ENCODE results near the gene MSL3B.

MSL3B gene

GRCh38 chr2:233867993-233868532 is at the start of gene MSL3B:
MSL3B (minus strand) TSS chr2:233868386.
- TF ChIP-seq, protein P1, sequence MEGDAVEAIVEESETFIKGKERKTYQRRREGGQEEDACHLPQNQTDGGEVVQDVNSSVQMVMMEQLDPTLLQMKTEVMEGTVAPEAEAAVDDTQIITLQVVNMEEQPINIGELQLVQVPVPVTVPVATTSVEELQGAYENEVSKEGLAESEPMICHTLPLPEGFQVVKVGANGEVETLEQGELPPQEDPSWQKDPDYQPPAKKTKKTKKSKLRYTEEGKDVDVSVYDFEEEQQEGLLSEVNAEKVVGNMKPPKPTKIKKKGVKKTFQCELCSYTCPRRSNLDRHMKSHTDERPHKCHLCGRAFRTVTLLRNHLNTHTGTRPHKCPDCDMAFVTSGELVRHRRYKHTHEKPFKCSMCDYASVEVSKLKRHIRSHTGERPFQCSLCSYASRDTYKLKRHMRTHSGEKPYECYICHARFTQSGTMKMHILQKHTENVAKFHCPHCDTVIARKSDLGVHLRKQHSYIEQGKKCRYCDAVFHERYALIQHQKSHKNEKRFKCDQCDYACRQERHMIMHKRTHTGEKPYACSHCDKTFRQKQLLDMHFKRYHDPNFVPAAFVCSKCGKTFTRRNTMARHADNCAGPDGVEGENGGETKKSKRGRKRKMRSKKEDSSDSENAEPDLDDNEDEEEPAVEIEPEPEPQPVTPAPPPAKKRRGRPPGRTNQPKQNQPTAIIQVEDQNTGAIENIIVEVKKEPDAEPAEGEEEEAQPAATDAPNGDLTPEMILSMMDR (IDR thresholded peaks at IDR 0.05; ENCODE audit: insufficient read depth, low read depth, low read length, missing control alignments) = no peak
- peak; percentile 79 for DNase-seq (ENCODE audit: low read depth)
- peak within 1 kb of the TSS; percentile 63 for H3K4me3 ChIP-seq (ENCODE audit: low read depth, low read length)

GRCh38 chr2:233917116-233917515 is 48.9 kb upstream of the MSL3B start, which contains the start of gene TRPM8:
TRPM8 (plus strand) TSS chr2:233917373; CDS start chr2:233926538, 9,165 bp downstream.
- TF ChIP-seq, protein P1 (IDR thresholded peaks at IDR 0.05; ENCODE audit: insufficient read depth, low read depth, low read length, missing control alignments) = no peak
- DNase-seq (ENCODE audit: low read depth) = no peak
- no peak within 1 kb of the TSS for H3K4me3 ChIP-seq (ENCODE audit: low read depth, low read length)

DNA sequence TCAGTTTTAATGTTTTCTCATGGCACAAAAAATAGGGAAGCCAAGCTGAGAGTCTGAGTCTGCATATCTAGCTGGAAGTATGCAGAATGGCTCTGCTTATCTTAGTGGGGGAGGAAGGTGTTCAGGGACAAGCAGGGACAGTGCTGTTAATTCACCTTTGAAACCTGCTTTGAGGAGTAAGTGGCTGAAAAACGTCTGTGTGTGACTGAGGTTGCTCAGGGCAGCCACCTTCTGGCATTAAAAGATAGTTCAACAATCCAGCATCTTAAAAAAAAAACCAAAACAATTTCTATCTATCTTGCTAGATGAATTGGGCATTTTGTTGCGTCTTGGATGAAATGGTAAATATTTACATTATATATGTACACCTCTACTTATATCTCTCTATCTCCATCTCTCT is 46.9 kb upstream of the MSL3B start:
- peak; percentile 2 for DNase-seq (ENCODE audit: low read depth)
- no peak overlapping the region for H3K4me3 ChIP-seq (ENCODE audit: low read depth, low read length)
- TF ChIP-seq, protein P1 (IDR thresholded peaks at IDR 0.05; ENCODE audit: insufficient read depth, low read depth, low read length, missing control alignments) = peak; percentile 1

DNA sequence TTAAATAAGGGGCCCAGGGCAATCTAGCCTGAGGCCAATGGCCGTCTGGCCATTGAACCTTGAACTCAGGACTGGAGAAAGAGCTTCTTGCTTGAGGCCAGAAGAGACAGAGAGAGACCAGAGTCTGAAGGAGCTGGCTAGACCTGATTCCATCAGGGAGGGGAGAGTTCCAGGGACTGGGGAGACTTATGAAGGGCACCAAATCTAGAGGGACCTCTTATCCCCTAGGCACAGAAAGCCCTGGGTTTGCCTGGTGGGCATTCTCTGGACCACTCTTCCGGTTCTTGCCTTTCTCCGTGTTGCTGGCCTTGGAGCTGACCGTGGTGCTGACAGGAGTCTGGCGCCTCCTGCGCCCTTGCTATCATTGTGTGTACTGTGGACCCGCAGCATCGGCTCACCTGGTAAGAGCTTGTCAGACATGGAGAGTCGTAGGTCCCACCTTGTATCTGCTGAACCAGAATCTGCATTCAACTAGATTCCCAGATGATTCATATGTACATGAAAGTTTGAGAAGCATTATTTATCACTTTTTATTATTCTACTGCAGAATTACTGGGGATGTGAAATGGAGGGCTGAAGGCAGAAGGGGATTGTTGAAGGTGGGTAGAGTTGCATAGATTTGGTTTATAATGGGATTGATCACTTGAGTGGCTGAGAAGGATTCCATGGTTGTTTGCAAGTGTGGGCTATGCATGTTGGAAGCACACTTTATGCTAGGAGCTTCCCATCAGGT is 44.7 kb upstream of the MSL3B start:
- H3K4me3 ChIP-seq (ENCODE audit: low read depth, low read length) = no peak overlapping the region
- peak; percentile 18 for DNase-seq (ENCODE audit: low read depth)
- TF ChIP-seq, protein P1 (IDR thresholded peaks at IDR 0.05; ENCODE audit: insufficient read depth, low read depth, low read length, missing control alignments) = no peak

- TF ChIP-seq, protein P1 (IDR thresholded peaks at IDR 0.05; ENCODE audit: insufficient read depth, low read depth, low read length, missing control alignments) = no peak
- no peak overlapping the region for H3K4me3 ChIP-seq (ENCODE audit: low read depth, low read length)
- no peak for DNase-seq (ENCODE audit: low read depth)
Measured at GRCh38 chr2:233907627-233908026, 39.4 kb upstream of the MSL3B start.

GRCh38 chr2:233905945-233906344 is 37.8 kb upstream of the MSL3B start:
- TF ChIP-seq, protein P1 (IDR thresholded peaks at IDR 0.05; ENCODE audit: insufficient read depth, low read depth, low read length, missing control alignments) = no peak
- DNase-seq (ENCODE audit: low read depth) = no peak
- no peak overlapping the region for H3K4me3 ChIP-seq (ENCODE audit: low read depth, low read length)
